GM12872 (cell line): ENCODE data around the gene CCNY.

Experiments
- TF ChIP-seq, protein P1 (sequence below): IDR thresholded peaks from 3 replicates; pipeline ENCODE4 v1.5.1; 2011; ENCODE audit warnings: low read depth, mild to moderate bottlenecking, low read length, moderate library complexity; ENCODE audit not compliant: insufficient read depth

CCNY gene

DNA sequence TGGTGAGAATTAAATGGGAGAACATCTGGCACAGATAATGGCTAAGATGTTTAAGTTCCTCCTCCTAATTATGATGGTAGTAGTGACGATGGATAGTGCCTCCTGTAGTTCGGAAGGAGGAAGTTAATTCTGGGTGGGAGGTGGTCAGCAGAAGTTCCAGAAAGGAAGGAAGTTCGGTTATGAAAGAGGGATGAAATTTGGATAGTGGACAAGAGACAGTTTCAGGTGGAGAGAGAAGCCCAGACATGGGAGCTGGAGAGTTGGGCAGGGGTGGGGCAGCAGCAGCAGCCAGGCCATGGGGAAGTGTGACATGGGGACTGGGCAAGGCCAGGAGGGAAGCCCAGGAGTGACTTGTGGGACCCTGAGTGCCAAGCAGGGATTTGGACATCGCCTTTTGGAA, 99.5 kb downstream of the CCNY start:
- TF ChIP-seq, protein P1, sequence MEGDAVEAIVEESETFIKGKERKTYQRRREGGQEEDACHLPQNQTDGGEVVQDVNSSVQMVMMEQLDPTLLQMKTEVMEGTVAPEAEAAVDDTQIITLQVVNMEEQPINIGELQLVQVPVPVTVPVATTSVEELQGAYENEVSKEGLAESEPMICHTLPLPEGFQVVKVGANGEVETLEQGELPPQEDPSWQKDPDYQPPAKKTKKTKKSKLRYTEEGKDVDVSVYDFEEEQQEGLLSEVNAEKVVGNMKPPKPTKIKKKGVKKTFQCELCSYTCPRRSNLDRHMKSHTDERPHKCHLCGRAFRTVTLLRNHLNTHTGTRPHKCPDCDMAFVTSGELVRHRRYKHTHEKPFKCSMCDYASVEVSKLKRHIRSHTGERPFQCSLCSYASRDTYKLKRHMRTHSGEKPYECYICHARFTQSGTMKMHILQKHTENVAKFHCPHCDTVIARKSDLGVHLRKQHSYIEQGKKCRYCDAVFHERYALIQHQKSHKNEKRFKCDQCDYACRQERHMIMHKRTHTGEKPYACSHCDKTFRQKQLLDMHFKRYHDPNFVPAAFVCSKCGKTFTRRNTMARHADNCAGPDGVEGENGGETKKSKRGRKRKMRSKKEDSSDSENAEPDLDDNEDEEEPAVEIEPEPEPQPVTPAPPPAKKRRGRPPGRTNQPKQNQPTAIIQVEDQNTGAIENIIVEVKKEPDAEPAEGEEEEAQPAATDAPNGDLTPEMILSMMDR, result no peak

DNA sequence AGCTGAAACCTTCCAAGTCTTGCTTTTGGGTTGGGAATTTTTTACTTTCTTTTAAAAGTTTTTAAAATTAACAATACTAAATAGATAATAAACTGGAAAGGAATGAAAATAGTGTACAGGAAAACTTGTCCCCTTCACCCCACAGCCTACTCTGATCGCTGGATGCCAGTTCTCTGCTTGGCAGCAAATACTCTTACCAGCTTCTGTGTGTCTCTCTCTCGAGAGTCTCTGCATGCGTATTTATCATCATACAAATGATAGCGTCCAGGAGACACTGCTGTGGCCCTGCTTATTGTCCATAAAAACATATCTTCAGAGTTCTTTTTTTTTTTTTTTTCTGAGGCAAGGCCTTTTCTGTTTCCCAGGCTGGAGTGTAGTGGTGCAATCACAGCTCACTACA, 101.5 kb downstream of the CCNY start:
- TF ChIP-seq, protein P1, result no peak

DNA sequence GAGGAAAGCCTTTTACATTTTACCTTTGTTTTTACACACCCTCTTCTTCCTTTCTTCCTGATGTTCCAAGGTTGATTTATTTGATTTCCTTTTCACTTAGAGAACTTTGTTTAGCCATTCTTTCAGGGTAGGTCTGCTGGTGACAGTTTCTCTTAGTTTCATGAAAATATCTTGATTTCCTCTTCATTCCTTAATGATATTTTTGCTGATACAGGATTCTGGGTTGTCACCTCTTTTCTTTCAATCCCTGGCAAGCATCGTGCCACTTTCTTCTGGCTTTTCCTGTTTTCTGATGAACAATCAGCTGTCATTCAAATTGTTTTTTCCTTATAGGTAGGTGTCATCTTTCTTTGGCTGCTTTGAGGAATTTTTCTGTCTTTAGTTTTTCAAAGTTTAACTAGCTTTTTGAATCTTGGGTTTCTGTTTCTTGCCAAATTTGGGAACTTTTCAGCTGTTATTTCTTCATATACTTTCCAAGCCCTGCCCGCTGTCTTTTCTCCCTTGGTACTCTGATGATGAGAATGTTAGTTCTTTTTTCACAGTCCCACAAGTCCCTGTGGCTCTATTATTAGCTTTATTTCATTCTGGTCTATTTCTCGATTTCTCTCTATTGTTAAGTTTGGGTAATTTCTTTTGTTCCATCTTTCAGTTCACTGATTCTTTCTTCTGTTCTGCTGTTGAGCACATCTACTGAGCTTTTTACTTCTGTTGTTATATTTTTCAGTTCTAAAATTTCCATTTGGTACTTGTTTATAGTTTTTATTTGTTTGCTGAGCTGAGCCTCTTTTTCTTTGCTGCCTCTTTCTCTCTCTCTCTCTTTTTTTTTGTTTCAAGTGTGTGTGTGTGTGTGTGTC, 102.6 kb downstream of the CCNY start:
- TF ChIP-seq, protein P1, result no peak

DNA sequence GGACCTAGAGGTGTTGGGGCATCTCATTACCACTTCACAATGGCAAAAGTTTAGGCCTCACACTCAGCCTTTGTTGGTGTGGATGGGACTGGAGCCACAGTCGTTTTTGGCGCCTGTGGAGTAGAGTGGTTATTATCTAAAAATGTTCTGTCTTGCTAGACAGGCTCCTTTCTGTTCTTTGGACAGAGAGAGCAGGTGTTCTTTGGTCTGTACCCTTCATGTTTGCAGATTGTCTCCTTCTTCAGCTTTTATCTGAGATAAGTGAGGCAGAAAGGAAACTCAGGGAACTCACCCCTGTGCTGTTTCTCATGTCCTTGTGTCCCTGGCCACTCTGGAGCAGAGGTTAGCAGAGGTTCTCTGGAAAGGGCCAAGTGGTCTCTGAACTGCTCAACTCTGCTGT, 103.7 kb downstream of the CCNY start:
- TF ChIP-seq, protein P1, result no peak

DNA sequence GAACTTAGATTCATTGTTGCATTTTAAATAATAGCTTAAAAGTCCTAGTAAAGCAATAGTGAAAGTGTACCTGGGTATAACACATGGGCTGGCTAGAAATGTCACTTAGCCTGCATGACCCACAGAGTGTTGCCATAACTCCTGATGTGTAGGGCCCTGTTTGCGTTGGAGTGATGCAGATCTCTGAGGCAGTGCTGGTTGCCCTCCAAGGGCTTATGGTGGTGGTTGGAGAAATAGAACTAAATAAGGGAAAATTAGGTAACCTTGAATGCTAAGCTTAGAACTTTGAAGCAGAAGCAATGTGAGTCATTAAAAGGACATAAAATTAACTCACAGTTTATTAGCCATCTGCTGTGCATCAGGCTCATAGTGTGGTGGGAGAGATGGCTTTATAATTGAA, 105.7 kb downstream of the CCNY start:
- TF ChIP-seq, protein P1, result no peak

DNA sequence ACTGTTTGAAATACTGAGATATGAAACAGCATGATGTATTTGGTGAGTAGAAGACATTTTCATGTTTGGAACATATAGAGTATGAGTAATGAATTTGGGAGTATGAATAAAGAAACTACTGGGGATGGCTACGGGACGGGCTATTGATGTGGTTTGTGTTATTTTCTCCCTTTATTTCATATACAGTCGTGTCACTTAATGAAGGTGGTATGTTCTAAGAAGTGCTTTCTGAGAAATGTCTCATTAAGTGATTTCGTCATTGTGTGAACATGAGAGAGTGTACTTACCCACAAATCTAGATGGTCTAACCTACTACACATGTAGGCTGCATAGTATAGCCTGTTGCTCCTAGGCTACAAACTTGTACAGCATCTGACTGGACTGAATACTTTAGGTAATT, 106.3 kb downstream of the CCNY start:
- TF ChIP-seq, protein P1, result no peak

DNA sequence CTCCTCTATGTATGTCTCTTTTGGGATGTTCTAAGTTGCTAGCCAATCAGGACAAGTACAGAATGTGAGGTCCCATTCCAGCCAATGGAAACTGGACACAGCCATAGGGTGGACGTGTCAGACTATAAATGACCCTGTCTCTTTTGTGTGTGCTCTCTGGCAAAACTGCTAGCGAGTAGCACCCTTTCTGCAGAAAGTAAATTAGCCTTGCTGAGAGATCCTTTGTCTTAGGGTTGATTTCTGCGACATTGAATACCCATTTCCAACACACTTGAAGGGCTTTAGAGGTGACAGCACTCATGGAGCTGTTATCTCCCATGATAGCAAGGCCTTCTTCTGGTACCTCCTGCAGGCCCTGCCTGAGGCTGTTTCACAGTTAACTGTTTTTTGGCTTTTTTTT, 107.5 kb downstream of the CCNY start:
- TF ChIP-seq, protein P1, result no peak
